Urothelium cell line (cell line): ENCODE results near the gene MRPS21.

Experiments used
- DNase-seq: peaks from one replicate; pipeline ENCODE4 v3.0.0; 2011; ENCODE audit warnings: low spot score, mixed read lengths
- FAIRE-seq: peaks from 2 replicates; lab custom pipeline; 2011; peaks lifted over from hg19 to GRCh38; lab: Jason Lieb, UNC

The MRPS21 gene

GRCh38 chr1:150293433-150294253, at the start of gene MRPS21:
Gene MRPS21 (plus strand): TSS chr1:150293861. CDS start chr1:150294367, 506 bp downstream.
- FAIRE-seq (no peak), DNase-seq (peak; percentile 87)

GRCh38 chr1:150249936-150250335, 43.7 kb upstream of the MRPS21 start:
- FAIRE-seq (no peak), DNase-seq (no peak)

- FAIRE-seq (no peak), DNase-seq (no peak)
These were observed 37.5 kb upstream of the MRPS21 start for GRCh38 chr1:150256198-150256553.

DNA sequence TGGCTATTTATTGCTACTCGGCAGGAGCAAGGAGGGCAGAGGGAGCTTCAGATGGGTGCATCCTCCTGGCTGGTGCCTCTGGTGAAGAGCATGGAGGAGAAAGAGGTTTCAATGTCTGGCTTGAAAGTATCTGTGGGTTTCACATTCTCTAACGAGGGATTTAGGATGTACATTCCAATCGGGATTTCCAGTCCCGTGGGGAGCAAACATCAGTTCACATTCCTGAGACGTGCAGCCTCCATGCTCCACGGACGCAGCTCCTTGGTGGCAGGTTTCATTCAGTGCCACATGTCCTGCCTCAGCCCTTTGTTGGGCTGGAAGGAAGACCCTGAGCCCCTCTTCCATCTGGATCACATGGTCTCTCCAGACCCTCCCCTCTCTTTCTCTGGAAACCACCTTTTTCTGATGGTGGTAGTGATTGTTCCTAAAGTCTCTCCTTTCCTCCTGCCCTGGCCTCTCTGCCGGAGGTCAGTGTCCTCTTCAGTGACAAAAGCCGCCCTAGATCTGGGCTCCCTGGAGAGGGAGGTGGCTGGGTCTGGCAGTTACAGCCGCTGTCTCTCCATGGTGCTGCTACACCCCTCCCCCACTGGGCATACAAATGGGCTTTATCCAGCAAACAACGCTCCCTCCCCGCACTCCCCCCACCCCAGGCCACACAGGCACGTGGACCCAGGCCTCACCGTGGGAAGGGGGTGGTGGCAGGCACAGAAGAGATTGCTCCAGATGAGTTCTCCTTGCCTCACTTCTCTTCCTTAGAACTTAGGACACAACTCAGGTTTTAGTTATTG, 36.9 kb upstream of the MRPS21 start:
- FAIRE-seq, result no peak
- no peak for DNase-seq

- DNase-seq, result no peak
- FAIRE-seq, result no peak
These were observed 35.8 kb upstream of the MRPS21 start, which contains the start of gene CA14 for GRCh38 chr1:150257624-150258585. Gene CA14 (plus strand): TSS chr1:150257774. CDS start chr1:150258129, 355 bp downstream.

- FAIRE-seq (no peak), DNase-seq (no peak)
These were observed 34.4 kb upstream of the MRPS21 start for GRCh38 chr1:150259217-150259616.

DNA sequence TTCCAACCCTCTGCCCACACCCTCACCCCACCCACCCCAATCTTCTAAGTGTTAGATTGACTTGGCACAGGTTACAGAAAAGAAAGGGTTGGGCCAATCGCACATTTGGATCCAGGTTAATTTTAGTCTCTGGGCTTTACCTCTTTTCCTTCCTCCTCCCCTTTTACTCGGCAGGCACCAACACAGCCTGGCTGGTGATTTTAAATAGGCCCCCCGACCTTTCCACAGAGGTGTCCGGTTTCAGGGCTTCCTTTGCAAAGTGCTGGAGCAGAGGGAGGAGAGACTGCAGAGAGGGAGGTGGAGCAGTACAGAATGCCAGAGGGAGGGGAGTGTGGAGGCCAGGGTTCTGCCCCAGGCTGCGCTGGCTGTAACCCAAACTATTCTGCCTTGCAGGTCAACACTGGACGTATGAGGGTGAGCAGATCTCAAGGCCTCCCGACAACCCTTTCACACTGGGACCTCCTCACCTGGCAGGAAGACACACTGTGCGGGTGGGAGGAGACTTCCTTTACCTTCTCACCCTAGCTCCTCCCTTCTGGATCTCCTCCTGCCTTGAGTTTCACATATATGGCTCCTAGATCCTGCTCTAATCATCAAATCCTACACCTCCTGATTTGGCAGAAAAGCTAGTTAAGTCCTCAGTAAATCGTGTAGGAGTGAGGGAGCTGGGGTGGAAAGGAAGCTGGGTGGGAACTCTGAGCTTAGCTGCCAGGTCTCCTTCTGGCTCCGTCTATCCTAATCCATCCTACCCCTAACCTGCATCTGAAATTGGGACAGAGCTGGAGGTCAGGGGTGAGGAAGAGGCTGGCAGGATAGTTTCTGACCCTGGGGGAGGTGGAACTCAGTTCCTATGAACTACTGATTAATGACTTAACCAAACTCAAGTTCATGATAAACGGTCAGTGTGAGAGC, 33.6 kb upstream of the MRPS21 start:
- FAIRE-seq (no peak), DNase-seq (peak; percentile 32)

DNA sequence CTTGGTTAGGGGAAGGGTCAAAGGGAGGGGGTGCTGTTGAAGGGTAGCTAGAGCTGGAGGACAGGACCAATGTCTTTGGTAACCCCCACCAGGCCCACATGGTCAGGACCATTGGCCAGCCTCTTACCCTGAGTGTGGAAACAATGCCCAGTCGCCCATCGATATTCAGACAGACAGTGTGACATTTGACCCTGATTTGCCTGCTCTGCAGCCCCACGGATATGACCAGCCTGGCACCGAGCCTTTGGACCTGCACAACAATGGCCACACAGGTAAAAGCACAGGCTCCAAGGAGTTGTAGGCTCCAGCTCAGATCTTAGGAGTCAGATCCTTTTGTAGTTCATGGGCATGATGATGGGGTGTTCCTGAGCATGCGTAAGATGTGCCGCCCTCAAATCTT, 32.3 kb upstream of the MRPS21 start:
- FAIRE-seq, result no peak
- no peak for DNase-seq

DNA sequence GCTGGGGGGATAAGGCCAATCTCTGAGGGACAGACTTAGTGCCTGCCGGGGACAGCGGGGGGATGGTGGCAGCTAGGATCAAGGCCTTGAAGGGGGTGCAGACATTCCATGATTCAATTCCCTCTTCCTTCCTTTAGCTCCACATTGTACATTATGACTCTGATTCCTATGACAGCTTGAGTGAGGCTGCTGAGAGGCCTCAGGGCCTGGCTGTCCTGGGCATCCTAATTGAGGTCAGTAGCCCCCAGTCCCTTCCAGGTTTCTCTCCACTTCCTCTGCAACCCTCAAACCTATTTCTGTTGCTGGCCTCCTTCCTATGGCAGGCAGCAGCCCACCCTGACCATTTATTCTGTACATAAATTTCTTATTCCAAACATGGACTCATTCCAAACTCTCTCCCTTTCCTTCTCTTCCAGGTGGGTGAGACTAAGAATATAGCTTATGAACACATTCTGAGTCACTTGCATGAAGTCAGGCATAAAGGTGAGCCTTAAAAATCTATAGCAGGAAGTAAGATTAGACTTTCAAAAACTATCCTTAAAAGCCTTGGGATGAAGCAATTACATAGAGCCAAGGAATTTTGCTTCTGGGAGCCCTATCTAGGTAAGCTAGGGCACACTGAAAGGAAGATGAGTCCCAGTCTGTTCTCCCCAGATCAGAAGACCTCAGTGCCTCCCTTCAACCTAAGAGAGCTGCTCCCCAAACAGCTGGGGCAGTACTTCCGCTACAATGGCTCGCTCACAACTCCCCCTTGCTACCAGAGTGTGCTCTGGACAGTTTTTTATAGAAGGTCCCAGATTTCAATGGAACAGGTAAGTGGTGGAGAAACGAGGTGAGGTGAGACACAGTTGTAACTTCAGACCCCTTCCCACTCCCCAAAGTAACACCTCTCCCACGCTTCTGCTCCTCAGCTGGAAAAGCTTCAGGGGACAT, 31.0 kb upstream of the MRPS21 start:
- no peak for FAIRE-seq
- DNase-seq, result no peak

GRCh38 chr1:150263549-150263948, 30.1 kb upstream of the MRPS21 start:
- FAIRE-seq (no peak), DNase-seq (no peak)

DNA sequence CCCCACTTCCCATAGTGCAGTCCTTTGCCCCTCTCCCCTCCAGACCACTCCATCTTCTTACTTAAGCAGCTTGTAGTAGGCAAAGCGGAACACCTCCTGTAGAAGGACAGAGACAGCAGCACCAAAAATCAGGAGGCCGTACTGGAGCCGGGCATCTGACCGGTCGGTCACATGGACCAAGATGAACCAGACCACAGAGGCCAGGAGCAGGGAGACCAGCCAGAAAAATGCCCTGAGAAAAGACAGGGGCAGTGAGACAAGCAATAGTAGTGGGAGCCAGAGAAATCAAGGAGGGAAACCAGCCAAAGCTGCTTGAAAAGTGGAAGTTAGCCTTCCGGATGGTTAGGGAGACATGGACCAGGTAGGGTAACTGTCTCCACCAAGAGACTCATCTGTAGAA, 25.8 kb upstream of the MRPS21 start:
- DNase-seq (no peak), FAIRE-seq (no peak)

- DNase-seq, result no peak
These were observed 25.3 kb upstream of the MRPS21 start for GRCh38 chr1:150268340-150268704.

DNA sequence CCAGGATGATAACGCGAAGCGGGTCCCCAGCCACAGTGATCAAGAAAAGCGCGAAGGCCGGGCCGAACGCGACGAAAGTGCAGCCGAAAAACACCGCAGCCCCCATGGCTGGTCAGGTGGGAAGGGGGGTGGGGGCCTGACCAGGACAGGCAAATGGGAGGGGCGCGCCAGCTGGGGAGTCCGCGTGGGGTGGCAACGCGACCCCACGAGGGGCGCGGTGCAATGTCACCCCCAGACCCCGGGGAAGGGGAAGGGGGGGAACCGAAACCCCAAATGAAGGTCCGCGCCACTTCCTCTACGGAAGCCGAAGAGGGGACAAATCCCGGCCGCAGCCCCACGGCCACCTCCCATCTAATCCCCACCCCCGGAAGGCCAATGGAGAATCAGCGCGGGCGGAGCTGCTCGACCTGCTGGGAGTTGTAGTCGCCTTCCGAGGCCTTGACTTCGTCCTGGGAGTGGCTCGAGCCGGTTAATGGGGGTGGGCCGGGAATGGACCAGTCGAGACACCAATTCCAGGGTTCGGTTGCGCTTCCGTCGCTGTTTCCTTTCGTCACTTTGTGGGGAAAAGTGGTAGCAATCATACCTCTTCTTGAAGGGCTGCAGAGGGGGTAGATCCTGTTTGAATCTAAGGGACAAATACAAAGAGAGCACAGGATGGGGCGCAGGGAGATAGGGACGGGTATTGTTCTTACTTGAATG, 24.8 kb upstream of the MRPS21 start, which contains the start of gene APH1A:
TSS of gene APH1A (minus strand) at position 312 of the 699 bp plus-strand sequence. CDS start at position 106, 206 bp downstream.
- DNase-seq (peak; percentile 98), FAIRE-seq (peak; percentile 9)

More at GRCh38 chr1:150268340-150268704, 25.3 kb upstream of the MRPS21 start:
- FAIRE-seq, result no peak

GRCh38 chr1:150269451-150269850, 24.2 kb upstream of the MRPS21 start:
- FAIRE-seq (no peak), DNase-seq (no peak)

GRCh38 chr1:150271291-150271959, 22.2 kb upstream of the MRPS21 start:
- no peak for FAIRE-seq
- no peak for DNase-seq

GRCh38 chr1:150273311-150273710, 20.4 kb upstream of the MRPS21 start:
- FAIRE-seq (no peak), DNase-seq (no peak)

GRCh38 chr1:150280138-150280707, 13.4 kb upstream of the MRPS21 start:
- DNase-seq, result no peak
- no peak for FAIRE-seq
